B cell (primary cell): Measurements from ENCODE around the gene PAFAH1B2. TPM values are rescaled to one million over a fixed set of nuclear protein-coding genes. Genes with fewer than 3 reads are reported as not detected.
"Not testable (repeated sequence)": the region's sequence is repeated elsewhere in the genome, so short reads cannot be mapped to it uniquely, and the experiment has no call there.

Source experiments
- ATAC-seq: fragments of 200-7000 bp; cut with Tn5 transposase; one replicate; pipeline ENCODE4 v1.10.0; 2021; ENCODE audit warnings: low read depth, mild to moderate bottlenecking, moderate number of reproducible peaks, moderate library complexity
- CTCF ChIA-PET: fragments of 350-600 bp; sonication (Branson Sonifier 250); formaldehyde crosslinking; loops from one replicate; lab custom pipeline; 2021; ENCODE audit warnings: antibody characterized with exemption, inconsistent platforms; lab: Charles Lee
- POLR2A ChIA-PET: fragments of 350-600 bp; sonication (Branson Sonifier 250); formaldehyde crosslinking; loops from one replicate; lab custom pipeline; 2021; ENCODE audit warnings: antibody characterized with exemption; lab: Charles Lee
- DNase-seq: peaks from one replicate; pipeline ENCODE4 v3.0.0; 2013
- H2AFZ ChIP-seq: 2 replicates; pipeline ENCODE4 v1.6.1; 2012; ENCODE audit warnings: mild to moderate bottlenecking, low read depth, low read length; ENCODE audit not compliant: insufficient read depth, poor library complexity, severe bottlenecking
- H3K27ac ChIP-seq, 2 donors: 1 replicate in 1 of 2; 2 replicates in 1 of 2; pipeline ENCODE4 v1.5.1; 2012 to 2013; ENCODE audit warnings: low read length in 2 of 2, mild to moderate bottlenecking in 2 of 2, moderate library complexity in 1 of 2
- H3K27me3 ChIP-seq, 4 experiments: fragments of 200-600 bp in 1 of 4; sonication (generic) in 1 of 4; replicated peaks in 1 of 4; 1 replicate in 2 of 4; 2 replicates in 2 of 4; pipeline versions ENCODE4 v1.6.1 to v1.7.0; 2013 to 2016; ENCODE audit warnings: low read length in 3 of 4, mild to moderate bottlenecking in 2 of 4, mixed read lengths in 1 of 4, moderate library complexity in 1 of 4; ENCODE audit not compliant: insufficient read depth in 4 of 4, control insufficient read depth in 3 of 4; ENCODE audit errors: control extremely low read depth in 1 of 4
- H3K36me3 ChIP-seq, 2 experiments: replicated peaks in 1 of 2; 1 replicate in 1 of 2; 2 replicates in 1 of 2; pipeline versions ENCODE4 v1.6.1 to v1.7.1; 2013; ENCODE audit warnings: low read length in 1 of 2; ENCODE audit not compliant: insufficient read depth in 2 of 2, control insufficient read depth in 1 of 2; ENCODE audit errors: control extremely low read depth in 1 of 2, extremely low read depth in 1 of 2
- H3K4me1 ChIP-seq, 2 donors: fragments of 200-600 bp in 1 of 2; sonication (generic) in 1 of 2; 1 replicate in 1 of 2; 2 replicates in 1 of 2; pipeline versions ENCODE4 v1.5.1 to v1.6.1; 2013 to 2017; ENCODE audit warnings: low read length in 2 of 2; ENCODE audit not compliant: control insufficient read depth in 2 of 2, insufficient read depth in 2 of 2
- H3K4me2 ChIP-seq: replicated peaks from 2 replicates; pipeline ENCODE3; 2012; ENCODE audit warnings: mild to moderate bottlenecking, low read depth, low read length; ENCODE audit not compliant: poor library complexity, severe bottlenecking
- H3K4me3 ChIP-seq, 5 experiments: fragments of 200-600 bp in 1 of 5; sonication (generic) in 1 of 5; 1 replicate in 3 of 5; 2 replicates in 2 of 5; pipeline versions ENCODE4 v1.5.1 to v1.7.0; 2011 to 2016; ENCODE audit warnings: low read length in 4 of 5, mild to moderate bottlenecking in 4 of 5, low read depth in 2 of 5, control low read depth in 1 of 5, moderate library complexity in 1 of 5; ENCODE audit not compliant: insufficient read depth in 1 of 5; ENCODE audit errors: control extremely low read depth in 1 of 5, extremely low read depth in 1 of 5
- H3K79me2 ChIP-seq: fragments of 200-600 bp; sonication (generic); one replicate; pipeline ENCODE4 v1.6.0; 2016; ENCODE audit warnings: low read length; ENCODE audit not compliant: control insufficient read depth, insufficient read depth
- H3K9ac ChIP-seq: fragments of 200-600 bp; sonication (generic); 2 replicates; pipeline ENCODE4 v1.6.1; 2017; ENCODE audit warnings: mild to moderate bottlenecking, low read length, moderate library complexity
- H3K9me3 ChIP-seq, 3 donors: one replicate each; pipeline versions ENCODE4 v1.6.1 to v1.7.1; 2013; ENCODE audit warnings: low read length in 2 of 3; ENCODE audit not compliant: control insufficient read depth in 2 of 3, insufficient read depth in 1 of 3; ENCODE audit errors: control extremely low read depth in 1 of 3
- H4K20me1 ChIP-seq: 2 replicates; pipeline ENCODE4 v1.6.0; 2012; ENCODE audit warnings: mild to moderate bottlenecking, low read length; ENCODE audit not compliant: insufficient read depth, control insufficient read depth, poor library complexity, severe bottlenecking
- H3K27ac Mint-ChIP-seq: one replicate; pipeline ENCODE4 v1.8.0; 2021; ENCODE audit warnings: mixed read lengths
- H3K27me3 Mint-ChIP-seq: one replicate; pipeline ENCODE4 v1.8.0; 2021; ENCODE audit warnings: mixed read lengths
- H3K4me1 Mint-ChIP-seq: one replicate; pipeline ENCODE4 v1.8.0; 2021; ENCODE audit warnings: mixed read lengths
- H3K4me3 Mint-ChIP-seq: one replicate; pipeline ENCODE4 v1.8.0; 2021; ENCODE audit warnings: mixed read lengths
- H3K9me3 Mint-ChIP-seq: one replicate; pipeline ENCODE4 v1.8.0; 2022; ENCODE audit warnings: mixed read lengths; ENCODE audit not compliant: insufficient read depth
- CTCF ChIP-seq: fragments of 200-600 bp; IDR thresholded peaks from one replicate; pipeline ENCODE4 v1.8.0; 2022; ENCODE audit warnings: antibody characterized with exemption, mild to moderate bottlenecking
- EZH2 ChIP-seq: IDR thresholded peaks from 2 replicates; pipeline ENCODE4 v1.6.1; 2012; ENCODE audit warnings: borderline replicate concordance, low read depth, mild to moderate bottlenecking, moderate library complexity, low read length; ENCODE audit not compliant: insufficient read depth, poor library complexity, severe bottlenecking
- WGBS: methylation state at CpG from one replicate; pipeline ENCODE4 v1.1.5; 2013; ENCODE audit warnings: missing lambda C conversion rate; ENCODE audit not compliant: insufficient coverage; 5-methylcytosine and 5-hydroxymethylcytosine counted together
- intact Hi-C: fragments of 100-400 bp; cut with micrococcal nuclease; formaldehyde crosslinking; loops from one replicate; pipeline ENCODE4 v1.10.0; 2022
- polyA plus RNA-seq: library from polyadenylated mRNA; depleted of rRNA; stranded (reverse); fragments of >200 nt; gene quantifications from 2 replicates; pipeline ENCODE4 v1.2.3, GENCODE V29; 2012
- total RNA-seq, 2 donors: library from RNA; stranded (reverse); fragments of 120-200 nt in 1 of 2; gene quantifications; 1 replicate in 1 of 2; 2 replicates in 1 of 2; pipeline versions ENCODE4 v1.2.3 to v1.2.4, GENCODE V29; 2013 to 2022

PAFAH1B2 gene
- total and polyA plus RNA-seq, 2 donors (not counting 1 experiment from before 2014, with no cell fraction given) = 10.7 to 103 TPM

- H3K9ac ChIP-seq = no peak overlapping the region
- ATAC-seq (no peak), DNase-seq (no peak)
- H3K27me3 ChIP-seq = no peaks in the 10 kb centered on the region
- H2AFZ ChIP-seq = no peak overlapping the region
- no peak overlapping the region for H3K4me3 ChIP-seq
- ChIA-PET CTCF (no interaction called here), POLR2A (no interaction called here)
- H3K9me3 ChIP-seq = no peaks in the 10 kb centered on the region
- no peak overlapping the region for H3K27ac Mint-ChIP-seq
- no peaks in the 10 kb centered on the region for H3K4me1 ChIP-seq
- no peaks in the 10 kb centered on the region for H3K79me2 ChIP-seq
- WGBS = 91% methylated on average over 4 of the region's 7 CpGs
- H3K4me3 Mint-ChIP-seq = no peak overlapping the region
- no peaks in the 10 kb centered on the region for H3K27me3 Mint-ChIP-seq
- H3K9me3 Mint-ChIP-seq = no peaks in the 10 kb centered on the region
- no peak for TF ChIP-seq CTCF
- no peak for TF ChIP-seq EZH2
- no peaks in the 10 kb centered on the region for H4K20me1 ChIP-seq
- H3K36me3 ChIP-seq = no peaks in the 10 kb centered on the region
- H3K4me2 ChIP-seq = no peak overlapping the region
- peaks cover 8% of the 10 kb centered on the region for H3K4me1 Mint-ChIP-seq
- no peak overlapping the region for H3K27ac ChIP-seq
- intact Hi-C loops = loop anchor here (5.0 kb wide), 1 partner anchor 76 kb away; no protein-coding TSS in a partner anchor
These were observed 13.2 kb upstream of the PAFAH1B2 start for GRCh38 chr11:117130879-117131278.

- ATAC-seq (no peak), DNase-seq (no peak)
- Histone ChIP-seq H4K20me1 (no peaks in the 10 kb centered on the region), H3K27me3 (no peaks in the 10 kb centered on the region), H3K9ac (no peak overlapping the region), H3K36me3 (no peaks in the 10 kb centered on the region), H3K9me3 (no peaks in the 10 kb centered on the region), H3K4me2 (no peak overlapping the region), H3K79me2 (no peaks in the 10 kb centered on the region), H2AFZ (no peak overlapping the region), H3K4me1 (no peaks in the 10 kb centered on the region), H3K27ac (no peak overlapping the region), H3K4me3 (no peak overlapping the region)
- Mint-ChIP-seq H3K4me3 (no peak overlapping the region), H3K27me3 (no peaks in the 10 kb centered on the region), H3K9me3 (no peaks in the 10 kb centered on the region), H3K4me1 (no peaks in the 10 kb centered on the region), H3K27ac (no peak overlapping the region)
- ChIA-PET CTCF (interaction anchor here (0.6 kb wide), 1 partner anchor 30 kb away, joined by 4 read pairs; no protein-coding TSS in a partner anchor), POLR2A (interaction anchor here (0.7 kb wide), 1 partner anchor 78 kb away, joined by 3 read pairs; no protein-coding TSS in a partner anchor)
- intact Hi-C loops = loop anchor here (5.0 kb wide), 1 partner anchor 73 kb away; no protein-coding TSS in a partner anchor
- no CpG with 5 or more reads among the region's 3 CpGs for WGBS
- TF ChIP-seq CTCF = no peak
- TF ChIP-seq EZH2 = no peak
These were observed 9.7 kb upstream of the PAFAH1B2 start for GRCh38 chr11:117134431-117134830.

GRCh38 chr11:117134979-117135378, 9.1 kb upstream of the PAFAH1B2 start:
- H3K9me3 ChIP-seq, H2AFZ ChIP-seq, DNase-seq, H3K27ac Mint-ChIP-seq, H3K9me3 Mint-ChIP-seq, H3K4me1 ChIP-seq, H3K79me2 ChIP-seq, H3K4me1 Mint-ChIP-seq, H3K4me2 ChIP-seq, H4K20me1 ChIP-seq, H3K36me3 ChIP-seq, H3K27ac ChIP-seq, H3K27me3 ChIP-seq, POLR2A ChIA-PET, H3K27me3 Mint-ChIP-seq, H3K4me3 Mint-ChIP-seq, ATAC-seq, H3K9ac ChIP-seq, H3K4me3 ChIP-seq: not testable (repeated sequence)
- CTCF ChIA-PET = interaction anchor here (0.6 kb wide), 1 partner anchor 31 kb away, joined by 4 read pairs; no protein-coding TSS in a partner anchor
- intact Hi-C loops = loop anchor here (5.0 kb wide), 1 partner anchor 72 kb away; no protein-coding TSS in a partner anchor
- no CpG with 5 or more reads among the region's 4 CpGs for WGBS
